GM12878 (cell line): ENCODE measurements around the gene ACOT13. TPM values are rescaled to one million over a fixed set of nuclear protein-coding genes. Genes with fewer than 3 reads are reported as not detected.
A peak's percentile ranks its signal among the peaks of the same experiment; 100 is the strongest.
"Not testable (repeated sequence)": the region's sequence is repeated elsewhere in the genome, so short reads cannot be mapped to it uniquely, and the experiment has no call there.

Source experiments
- ATAC-seq: fragments of 200-7000 bp; cut with Tn5 transposase; 3 replicates; pipeline ENCODE4 v1.9.1; 2020; ENCODE audit warnings: mild to moderate bottlenecking, moderate library complexity
- BruUV-seq: library from RNA; stranded (reverse); fragments of 400-500 nt; replicated peaks from 2 replicates; lab custom pipeline; 2021; lab: Mats Ljungman, UMichigan
- CTCF ChIA-PET: fragments of 300-600 bp; sonication (Branson Sonifier 250); formaldehyde crosslinking; extraction: SDS; loops from one replicate; lab custom pipeline; 2021; ENCODE audit warnings: inconsistent platforms; lab: Yijun Ruan, JAX
- POLR2A ChIA-PET: fragments of 350-600 bp; formaldehyde crosslinking; extraction: SDS; loops from one replicate; lab custom pipeline; 2021; ENCODE audit warnings: inconsistent platforms; lab: Charles Lee
- RAD21 ChIA-PET: fragments of 300-600 bp; sonication (Branson Sonifier 250); formaldehyde crosslinking; loops from one replicate; lab custom pipeline; 2023; ENCODE audit warnings: antibody characterized with exemption; ENCODE audit not compliant: unreplicated experiment; lab: Charles Lee
- SMC1A ChIA-PET: fragments of 300-600 bp; sonication (Branson Sonifier 250); formaldehyde crosslinking; loops from one replicate; lab custom pipeline; 2023; ENCODE audit not compliant: unreplicated experiment, uncharacterized antibody; lab: Charles Lee
- DNase-seq: peaks from one replicate; pipeline ENCODE4 v3.0.0-alpha.2; 2011; ENCODE audit warnings: low read depth, low spot score
- FAIRE-seq: peaks from 3 replicates; lab custom pipeline; 2011; peaks lifted over from hg19 to GRCh38; lab: Jason Lieb, UNC
- H2AFZ ChIP-seq: 2 replicates; pipeline ENCODE4 v1.6.0; 2011; ENCODE audit warnings: low read depth, low read length, control low read depth; ENCODE audit not compliant: control insufficient read depth
- H3K27ac ChIP-seq: 2 replicates; pipeline ENCODE4 v1.5.1; 2011; ENCODE audit warnings: control low read depth; ENCODE audit not compliant: control insufficient read depth, insufficient read depth
- H3K27me3 ChIP-seq, 2 experiments: replicated peaks in 1 of 2; 2 replicates each; pipeline versions ENCODE4 v1.6.0 to v1.6.1; 2011; ENCODE audit warnings: low read length in 1 of 2; ENCODE audit not compliant: control insufficient read depth in 2 of 2, insufficient read depth in 2 of 2
- H3K36me3 ChIP-seq, 2 experiments: 2 replicates each; pipeline ENCODE4 v1.5.1; 2011; ENCODE audit warnings: low read length in 1 of 2; ENCODE audit not compliant: control insufficient read depth in 2 of 2, insufficient read depth in 2 of 2
- H3K4me1 ChIP-seq: 2 replicates; pipeline ENCODE4 v1.6.1; 2011; ENCODE audit warnings: mild to moderate bottlenecking, low read length, moderate library complexity, mixed read lengths; ENCODE audit not compliant: control insufficient read depth, insufficient read depth
- H3K4me2 ChIP-seq: 2 replicates; pipeline ENCODE4 v1.6.0; 2011; ENCODE audit warnings: control low read depth; ENCODE audit not compliant: control insufficient read depth, insufficient read depth
- H3K4me3 ChIP-seq: fragments of 200-600 bp; sonication (generic); 2 replicates; pipeline ENCODE4 v1.5.1; 2016
- H3K79me2 ChIP-seq: 2 replicates; pipeline ENCODE4 v1.6.0; 2011; ENCODE audit warnings: low read length; ENCODE audit not compliant: control insufficient read depth, insufficient read depth
- H3K9ac ChIP-seq: 2 replicates; pipeline ENCODE4 v1.8.0; 2011; ENCODE audit warnings: low read length, control low read depth, mixed read lengths; ENCODE audit not compliant: control insufficient read depth, insufficient read depth
- H3K9me3 ChIP-seq: replicated peaks from 3 replicates; pipeline ENCODE4 v1.5.1; 2011; ENCODE audit warnings: mild to moderate bottlenecking, low read length; ENCODE audit not compliant: control insufficient read depth, insufficient read depth
- H4K20me1 ChIP-seq: 2 replicates; pipeline ENCODE4 v1.6.0; 2011; ENCODE audit not compliant: control insufficient read depth, insufficient read depth
- PKNOX1 ChIP-seq: fragments of 450-650 bp; IDR thresholded peaks from 2 replicates; pipeline ENCODE4 v1.6.1; 2016; ENCODE audit warnings: mild to moderate bottlenecking
- TCF3 ChIP-seq: IDR thresholded peaks from 2 replicates; pipeline ENCODE4 v1.6.1; 2012; ENCODE audit warnings: low read depth, mild to moderate bottlenecking, low read length, borderline replicate concordance; ENCODE audit not compliant: insufficient read depth
- WGBS: methylation state at CpG from one replicate; pipeline ENCODE4 v1.1.6; 2016; ENCODE audit warnings: low lambda C conversion rate; ENCODE audit not compliant: insufficient replicate concordance, insufficient coverage; ENCODE audit errors: missing lambda C conversion rate; 5-methylcytosine and 5-hydroxymethylcytosine counted together
- in situ Hi-C: fragments of 300-500 bp; cut with MboI; formaldehyde crosslinking; loops from 9 replicates; pipeline ENCODE4 v1.14.3; 2018; ENCODE audit warnings: mixed read lengths
- intact Hi-C: fragments of 100-400 bp; cut with micrococcal nuclease; formaldehyde crosslinking; loops from one replicate; pipeline ENCODE4 v1.14.2; 2022; ENCODE audit not compliant: unreplicated experiment
- polyA plus RNA-seq, 11 experiments: library from polyadenylated mRNA; depleted of rRNA in 4 of 11; unstranded in 6 of 11; stranded (reverse) in 5 of 11; fragments of >200 nt; fragmentation: Nextera tagmentation in 4 of 11; fragmentation: Illumina TruSeq in 1 of 11; extraction: Ambion mirVana in 4 of 11; extraction: Trizol in 1 of 11; gene quantifications; 1 replicate in 1 of 11; 2 replicates in 10 of 11; pipeline versions ENCODE4 v1.2.1 to v1.2.3, GENCODE V29; 2011 to 2016; ENCODE audit warnings: inconsistent platforms in 2 of 11, missing spikeins in 2 of 11, low read depth in 1 of 11
- total RNA-seq, 4 experiments: library from RNA; depleted of rRNA in 3 of 4; stranded (reverse); fragments of >200 nt in 3 of 4; fragmentation: Illumina TruSeq in 1 of 4; extraction: Trizol in 1 of 4; gene quantifications; 2 replicates each; pipeline versions ENCODE4 v1.2.1 to v1.2.3, GENCODE V29; 2013 to 2021

ACOT13 gene
- total and polyA plus RNA-seq, 10 of the 15 experiments (the other 5 are each of a cell fraction or from before 2014, with no cell fraction given) = 6.0 to 60.6 (median 36.6) TPM

DNA sequence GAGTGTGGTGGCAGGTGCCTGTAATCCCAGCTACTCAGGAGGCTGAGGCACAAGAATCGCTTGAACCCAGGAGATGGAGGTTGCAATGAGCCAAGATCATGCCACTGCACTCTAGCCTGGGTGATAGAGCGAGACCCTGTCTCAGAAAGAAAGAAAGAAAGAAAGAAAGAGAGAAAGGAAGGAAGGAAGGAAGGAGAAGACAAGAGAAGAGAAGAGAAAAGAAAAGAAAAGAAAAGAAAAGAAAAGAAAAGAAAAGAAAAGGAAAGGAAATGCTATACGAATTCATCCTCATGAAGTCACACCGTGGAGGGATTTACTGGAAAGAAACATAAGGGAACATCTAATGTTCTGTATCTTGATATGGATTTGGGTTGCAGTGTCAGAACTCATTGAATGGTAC lies 67.8 kb downstream of the ACOT13 start:
- DNase-seq, H3K79me2 ChIP-seq, H3K27ac ChIP-seq, in situ Hi-C loops, RAD21 ChIA-PET, H3K27me3 ChIP-seq, H3K36me3 ChIP-seq, intact Hi-C loops, H3K4me1 ChIP-seq, BruUV-seq, H3K9ac ChIP-seq, H2AFZ ChIP-seq, CTCF ChIA-PET, H3K4me2 ChIP-seq, FAIRE-seq, ATAC-seq, H4K20me1 ChIP-seq, H3K4me3 ChIP-seq: not testable (repeated sequence)
- H3K9me3 ChIP-seq = peaks cover 10% of the 10 kb centered on the region; the same call in 2 of the 3 replicates
- SMC1A ChIA-PET = interaction anchor here (0.7 to 1.7 kb wide), 3 partner anchors 13 to 131 kb away, joined by 3 to 5 read pairs (median 3); no protein-coding TSS in a partner anchor
- 45% methylated on average over 4 of the region's 4 CpGs for WGBS
- POLR2A ChIA-PET = interaction anchor here (1.0 kb wide), 1 partner anchor 13 kb away, joined by 4 read pairs; no protein-coding TSS in a partner anchor

GRCh38 chr6:24738741-24739140 lies 71.9 kb downstream of the ACOT13 start:
- POLR2A ChIA-PET = interaction anchor here (0.6 to 1.4 kb wide), 3 partner anchors 17 to 90 kb away, joined by 3 to 7 read pairs (median 3); no protein-coding TSS in a partner anchor
- peak; percentile 30; the same call in 1 of the 2 replicates for TF ChIP-seq PKNOX1
- TF ChIP-seq TCF3 = no peak
- TF ChIP-seq, all 136 proteins: peak for 1
- Histone ChIP-seq H3K4me1 (peaks cover 16% of the 10 kb centered on the region), H3K4me3 (no peak overlapping the region), H3K79me2 (no peaks in the 10 kb centered on the region), H3K9ac (no peak overlapping the region), H3K9me3 (no peaks in the 10 kb centered on the region), H3K36me3 (no peaks in the 10 kb centered on the region), H3K27me3 (no peaks in the 10 kb centered on the region), H2AFZ (no peak overlapping the region), H4K20me1 (no peaks in the 10 kb centered on the region), H3K27ac (no peak overlapping the region), H3K4me2 (no peak overlapping the region)
- in situ Hi-C loops = no loop called here
- RAD21 ChIA-PET = no interaction called here
- 66% methylated on average over 3 of the region's 3 CpGs for WGBS
- FAIRE-seq = no peak
- BruUV-seq = no TSS peak
- no peak for ATAC-seq
- SMC1A ChIA-PET = interaction anchor here (1.1 to 1.8 kb wide), 6 partner anchors 9 to 38 kb away, joined by 3 to 7 read pairs (median 4); no protein-coding TSS in a partner anchor
- intact Hi-C loops = no loop called here
- DNase-seq = no peak
- CTCF ChIA-PET = interaction anchor here (0.8 to 1.3 kb wide), 2 partner anchors 23 to 155 kb away, joined by 3 read pairs; no protein-coding TSS in a partner anchor
